GM19468 (cell line): Measurements from ENCODE around the gene RAB3IL1.

ENCODE experiments used
- ATAC-seq: cut with Tn5 transposase; IDR thresholded peaks from one replicate; pipeline ENCODE4 v1.9.1; 2021; ENCODE audit warnings: mild to moderate bottlenecking, moderate library complexity, moderate number of reproducible peaks; ENCODE audit not compliant: unreplicated experiment; ENCODE audit errors: extremely low read depth

The RAB3IL1 gene

DNA sequence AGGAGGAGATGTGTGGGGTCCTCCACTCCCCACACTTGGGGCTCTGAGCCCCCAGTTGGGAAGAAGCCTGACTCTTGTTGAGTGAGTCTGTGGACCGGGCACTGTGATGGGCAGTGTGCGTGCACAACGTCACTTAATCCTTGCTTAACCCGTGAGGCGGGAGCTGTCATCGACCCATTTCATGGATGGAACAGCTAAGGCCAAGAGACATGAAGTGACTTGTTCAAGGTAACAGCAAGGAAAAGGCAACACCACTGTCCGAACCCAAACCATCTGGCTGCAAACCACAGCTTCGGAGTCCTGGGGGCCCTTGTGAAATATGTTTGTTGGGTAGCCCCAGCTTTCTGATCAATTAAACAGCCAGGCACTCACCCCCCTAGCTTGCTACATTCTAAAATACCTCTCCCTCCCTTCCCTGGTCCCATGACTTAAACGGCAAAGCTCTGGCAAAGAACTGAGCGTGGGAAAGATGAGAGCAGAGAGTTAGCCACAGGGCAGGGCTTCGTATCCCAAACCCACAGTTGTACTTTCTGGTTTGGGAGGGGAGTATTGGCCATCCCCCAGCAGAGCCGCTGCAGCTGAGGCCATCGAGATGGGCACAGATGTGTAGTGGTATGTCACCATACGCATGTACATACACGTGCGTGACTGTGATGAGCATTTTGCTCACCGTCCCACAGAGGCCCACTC, 63.0 kb downstream of the RAB3IL1 start:
- ATAC-seq: no peak

GRCh38 chr11:61853698-61854169, 63.6 kb downstream of the RAB3IL1 start:
- ATAC-seq: no peak

DNA sequence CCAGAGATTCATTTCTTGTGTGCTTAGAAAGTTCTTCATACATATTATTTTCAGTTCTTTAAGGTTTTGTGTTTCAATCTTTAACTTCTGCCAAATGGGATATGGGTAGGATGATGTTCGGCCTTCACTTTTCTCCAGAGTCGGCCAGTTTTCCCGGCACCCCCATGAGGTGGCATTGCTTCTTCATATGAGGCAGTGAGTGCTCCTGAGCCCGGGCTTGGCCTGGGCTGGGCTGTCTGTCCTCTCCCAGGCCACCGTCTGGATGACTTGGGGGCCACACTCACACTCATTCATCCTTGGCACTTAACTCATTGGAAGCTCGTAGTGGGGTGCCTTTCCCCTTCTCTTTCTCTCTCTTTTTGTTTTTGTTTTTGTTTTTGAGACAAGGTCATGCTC, 65.5 kb downstream of the RAB3IL1 start:
- no peak for ATAC-seq

- ATAC-seq: no peak
Measured at GRCh38 chr11:61851113-61851899, 66.1 kb downstream of the RAB3IL1 start.

DNA sequence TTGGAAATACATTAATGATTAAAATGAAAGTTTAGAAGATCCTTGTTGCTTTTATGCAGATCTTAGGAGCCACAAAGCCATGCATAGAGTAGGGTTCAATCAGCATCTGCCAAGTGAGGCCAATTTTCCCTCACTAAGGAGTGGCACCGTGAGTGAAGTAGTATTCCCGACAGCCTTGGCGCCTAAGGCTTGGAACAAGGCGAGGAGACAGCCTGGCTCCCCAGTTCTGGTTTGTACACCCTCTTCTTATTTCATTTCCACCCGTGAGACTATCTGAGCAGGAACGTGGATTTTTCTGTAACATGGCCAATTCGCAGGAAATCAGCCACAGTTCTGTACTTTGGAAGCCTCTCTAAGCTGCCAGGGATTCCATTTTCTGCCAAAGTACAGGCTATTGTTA, 66.7 kb downstream of the RAB3IL1 start:
- no peak for ATAC-seq

GRCh38 chr11:61848631-61849030, 68.7 kb downstream of the RAB3IL1 start:
- no peak for ATAC-seq

- no peak for ATAC-seq
Measured at GRCh38 chr11:61847914-61848581, 69.3 kb downstream of the RAB3IL1 start.
